Anterior cingulate cortex (tissue), 58 donors: ENCODE results near the gene CISD2.
"Not testable (repeated sequence)": the region's sequence is repeated elsewhere in the genome, so short reads cannot be mapped to it uniquely, and the experiment has no call there.

Experiments used
- DNase-seq, 58 donors: peaks; one replicate each; lab custom pipeline; 2025; lab: John Stamatoyannopoulos, UW

CISD2 gene

DNA sequence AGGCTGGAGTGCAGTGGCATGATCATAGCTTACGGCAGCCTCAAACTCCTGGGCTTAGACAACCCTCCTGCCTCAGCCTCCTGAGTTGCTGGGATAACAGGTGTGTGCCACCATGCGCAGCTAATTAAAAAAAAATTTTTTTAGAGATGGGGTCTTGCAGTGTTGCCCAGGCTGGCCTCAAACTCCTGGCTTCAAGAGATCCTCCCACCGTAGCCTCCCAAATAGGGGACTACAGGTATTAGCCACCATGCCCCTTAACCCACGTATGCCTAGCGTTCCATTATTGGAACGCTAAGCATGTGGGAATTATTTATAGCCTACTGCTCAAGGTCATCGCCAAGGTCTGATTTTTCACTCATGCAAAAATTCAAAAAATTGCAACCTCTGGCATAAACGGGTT, 21.1 kb upstream of the CISD2 start:
- no peak for DNase-seq

DNA sequence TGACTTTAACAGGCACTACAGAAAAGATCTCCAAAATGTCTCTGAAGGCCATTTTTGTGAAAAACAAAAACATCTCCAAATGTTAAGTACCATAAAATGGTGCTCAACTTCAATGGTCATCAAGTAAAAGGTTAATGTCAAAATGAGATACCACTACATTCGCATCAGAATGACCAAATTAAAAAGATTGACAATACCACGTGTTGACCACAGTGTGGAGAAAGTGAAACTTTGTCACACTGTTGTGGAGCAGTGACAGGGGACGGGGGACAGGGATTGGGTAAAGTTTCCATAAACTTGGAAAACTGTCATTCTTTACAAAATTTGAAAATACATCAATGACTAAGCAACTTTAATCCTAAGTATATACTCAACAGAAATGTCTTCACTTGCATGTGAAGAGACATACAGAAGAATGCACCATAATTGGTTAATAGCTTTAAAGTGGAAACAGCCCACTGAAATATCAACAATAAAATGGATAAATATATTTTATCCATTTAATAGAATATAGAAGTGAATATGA, 19.1 kb upstream of the CISD2 start:
- no peak for DNase-seq

DNA sequence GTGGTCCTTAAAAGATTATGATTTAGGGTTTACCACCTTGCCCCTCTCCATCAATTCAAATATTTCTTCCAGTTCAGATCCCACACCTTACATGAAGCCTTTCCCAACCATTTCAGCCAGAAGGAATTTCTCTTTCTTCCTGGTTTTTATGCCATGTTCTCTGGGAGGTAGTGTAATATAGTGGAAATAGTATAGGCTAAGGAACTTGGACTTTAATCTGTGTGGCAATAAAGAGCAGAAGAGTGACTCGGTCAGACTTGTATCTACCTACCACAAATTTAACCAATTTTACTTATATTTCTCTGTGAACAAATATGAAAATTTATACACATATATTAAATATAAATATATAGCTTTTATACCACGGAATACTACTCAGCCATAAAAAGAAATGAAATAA, 18.4 kb upstream of the CISD2 start:
- DNase-seq, result no peak

DNA sequence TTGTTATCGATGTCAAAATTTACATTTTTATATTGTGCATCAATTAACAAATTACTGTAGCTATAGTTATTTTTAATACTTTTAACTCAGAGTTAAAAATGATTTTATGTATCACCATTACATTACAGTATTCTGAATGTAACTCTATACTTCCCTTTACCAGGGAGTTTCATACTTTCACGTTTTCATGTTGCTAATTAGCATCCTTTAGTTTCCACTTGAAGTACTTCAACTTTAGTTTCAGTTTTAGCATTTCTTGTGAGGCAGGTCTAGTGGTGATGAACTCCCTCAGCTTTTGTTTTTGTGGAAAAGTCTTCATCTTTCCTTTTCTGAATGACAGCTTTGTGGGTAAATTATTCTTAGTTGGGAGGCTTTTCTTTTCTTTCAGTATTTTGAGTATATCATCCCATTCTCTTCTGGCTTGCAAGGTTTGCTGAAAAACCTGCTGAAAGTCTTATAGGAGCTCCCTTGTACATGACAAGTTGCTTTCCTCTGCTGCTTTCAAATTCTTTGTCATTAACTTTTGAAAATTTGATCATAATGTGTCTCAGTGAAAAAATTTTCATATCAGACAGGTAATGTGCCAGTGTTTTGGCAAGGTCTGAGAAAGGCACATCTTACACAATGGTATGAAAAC, 9.8 kb upstream of the CISD2 start:
- DNase-seq, result no peak

DNA sequence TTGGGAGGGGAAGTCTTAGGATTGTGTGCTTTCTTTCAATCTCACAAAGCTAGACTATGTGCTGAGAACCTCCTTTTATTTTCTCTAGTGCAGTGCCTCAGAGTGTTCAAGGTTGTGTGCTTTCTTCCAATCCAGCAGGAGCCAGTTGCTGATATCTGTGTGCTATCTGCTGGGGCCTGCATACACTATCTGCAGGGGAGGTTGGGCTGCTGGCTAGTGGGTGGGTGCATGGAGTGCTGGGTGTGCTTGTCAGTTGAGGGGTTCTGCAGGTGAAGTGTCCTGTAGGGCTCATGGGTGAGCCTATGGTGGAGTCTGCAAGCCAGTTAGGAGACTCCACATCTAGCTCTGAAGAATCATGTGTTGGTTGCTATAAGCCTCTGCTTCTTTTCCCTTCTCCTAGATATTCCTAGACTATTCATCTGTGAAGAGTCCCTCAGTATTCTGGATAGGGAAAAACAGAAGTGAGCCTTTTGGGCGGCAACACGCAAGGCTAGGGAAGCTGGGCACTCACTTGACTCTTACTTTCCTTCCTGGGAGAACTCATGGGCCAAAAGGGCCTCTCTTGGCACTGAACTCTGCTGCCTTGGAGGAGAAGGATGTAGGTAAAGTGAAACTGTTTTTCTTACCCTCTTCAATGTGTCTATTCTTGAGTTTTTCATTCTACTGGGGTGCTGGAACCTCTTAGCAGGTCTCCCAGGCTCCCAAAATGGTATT, 8.0 kb upstream of the CISD2 start:
- no peak for DNase-seq

DNA sequence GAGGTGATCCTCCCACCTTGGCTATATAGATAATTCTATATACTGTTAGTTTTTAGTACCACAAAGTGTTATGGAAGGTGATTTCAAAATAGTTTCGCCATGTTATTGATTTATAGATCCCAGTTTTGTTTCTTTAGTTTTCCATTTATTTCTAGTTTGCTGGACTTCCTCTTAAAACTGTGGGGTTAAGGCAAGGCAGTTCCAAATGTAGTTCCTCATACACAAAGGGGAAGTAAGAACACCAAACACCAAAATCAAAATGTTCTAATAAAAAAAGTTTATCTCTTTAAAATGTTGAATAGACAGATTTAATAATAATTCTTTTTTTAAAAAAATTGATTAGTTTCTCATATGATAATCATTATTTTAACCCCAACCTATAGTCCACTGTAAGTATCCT, 6.8 kb upstream of the CISD2 start:
- DNase-seq, result no peak

DNA sequence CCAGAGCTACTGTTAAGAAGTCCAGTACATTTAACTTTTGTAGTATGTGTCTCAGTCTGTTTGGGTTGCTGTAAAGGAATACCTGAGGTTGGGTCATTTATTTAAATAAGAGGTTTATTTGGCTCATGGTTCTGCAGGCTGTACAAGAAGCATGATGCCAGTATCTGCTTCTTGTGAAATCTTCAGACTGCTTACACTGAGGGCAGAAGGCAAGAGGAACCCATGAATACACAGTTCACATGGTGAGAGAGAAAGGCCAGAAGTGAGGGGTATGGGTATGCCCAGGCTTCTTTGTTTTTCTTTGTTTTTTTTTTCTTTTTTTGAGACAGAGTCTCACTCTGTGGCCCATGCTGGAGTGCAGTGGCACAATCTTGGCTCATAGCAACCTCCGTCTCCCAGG, 6.0 kb upstream of the CISD2 start:
- no peak for DNase-seq

DNA sequence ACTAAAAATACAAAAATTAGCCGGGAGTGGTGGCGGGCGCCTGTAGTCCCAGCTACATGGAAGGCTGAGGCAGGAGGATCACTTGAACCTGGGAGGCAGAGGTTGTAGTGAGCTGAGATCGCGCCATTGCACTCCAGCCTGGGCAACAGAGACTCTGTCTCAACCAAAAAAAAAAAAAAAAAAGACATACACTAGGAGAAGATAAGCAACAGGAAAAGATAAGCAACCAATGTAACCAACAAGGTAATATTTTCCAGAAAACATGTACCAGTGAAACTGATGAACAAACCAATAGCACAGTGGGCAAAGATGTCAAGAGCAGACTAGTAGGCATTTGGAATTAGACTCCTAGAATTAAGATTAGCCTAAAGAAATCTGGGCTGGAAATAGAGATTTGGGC, 3.5 kb upstream of the CISD2 start:
- not testable (repeated sequence) for DNase-seq

DNA sequence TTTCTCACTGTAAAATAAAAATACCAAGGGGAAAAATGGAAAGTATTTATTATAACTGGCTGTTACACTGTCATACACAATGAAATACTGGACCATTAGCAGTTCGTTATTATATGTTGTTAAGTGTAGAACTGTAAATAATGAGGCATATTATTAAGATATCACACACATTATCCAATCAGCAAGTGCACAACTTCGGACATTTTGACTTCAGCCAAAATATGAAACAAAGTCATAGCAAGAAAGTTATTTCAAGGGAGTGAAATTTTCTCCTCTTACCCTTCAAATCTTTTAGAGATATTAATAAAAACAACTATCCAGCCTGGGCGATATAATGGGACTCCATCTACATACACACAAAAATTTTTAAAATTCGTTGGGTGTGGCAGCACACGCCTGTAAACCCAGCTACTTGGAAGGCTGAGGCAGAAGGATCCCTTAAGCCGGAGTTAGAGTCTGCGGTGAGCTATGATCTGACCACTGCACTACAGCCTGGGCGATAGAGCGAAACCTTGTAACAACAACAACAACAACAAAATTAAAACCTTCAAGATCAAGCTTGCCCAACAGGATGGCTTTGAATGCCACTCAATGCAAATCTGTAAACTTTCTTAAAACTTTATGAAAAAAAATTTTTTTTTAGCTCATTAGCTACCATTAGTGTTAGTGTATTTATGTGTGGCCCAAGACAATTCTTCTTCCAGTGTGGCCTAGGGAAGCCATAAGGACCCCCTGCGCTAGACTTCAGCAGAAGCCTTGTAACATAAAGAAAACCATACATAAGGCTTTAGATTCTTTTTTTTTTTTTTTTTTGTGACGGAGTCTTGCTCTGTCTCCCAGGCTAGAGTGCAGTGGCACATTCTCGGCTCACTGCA, 1.3 kb upstream of the CISD2 start:
- no peak for DNase-seq

DNA sequence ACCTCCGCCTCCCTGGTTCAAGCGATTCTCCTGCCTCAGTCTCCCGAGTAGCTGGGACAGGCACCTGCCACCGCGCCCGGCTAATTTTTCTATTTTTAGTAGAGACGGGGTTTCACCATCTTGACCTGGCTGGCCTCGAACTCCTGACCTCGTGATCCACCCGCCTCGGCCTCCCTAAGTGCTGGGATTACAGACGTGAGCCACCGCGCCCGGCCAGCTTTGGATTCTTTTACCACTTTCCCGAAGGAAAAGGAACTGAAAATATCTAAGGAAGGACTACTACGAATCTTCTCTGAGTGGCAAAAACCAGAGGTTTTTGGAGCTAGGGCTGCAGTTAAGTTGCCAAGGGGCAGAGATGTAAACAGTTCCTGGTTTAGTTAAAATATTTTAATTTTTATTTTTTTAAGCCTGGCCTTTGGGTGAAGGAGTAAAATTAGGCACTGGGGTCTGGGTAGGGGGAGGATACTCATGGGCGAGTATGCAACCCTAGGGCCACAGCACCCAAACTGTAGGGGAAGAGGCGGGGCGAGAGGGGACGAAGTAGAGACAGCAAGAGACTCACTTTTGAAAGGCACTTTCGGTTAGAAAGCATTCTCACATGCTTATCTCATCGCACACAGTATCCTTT, 525 bp upstream of the CISD2 start:
- DNase-seq, result peak in 4 of 58 donors; percentile 3 to 50 (median 12)

DNA sequence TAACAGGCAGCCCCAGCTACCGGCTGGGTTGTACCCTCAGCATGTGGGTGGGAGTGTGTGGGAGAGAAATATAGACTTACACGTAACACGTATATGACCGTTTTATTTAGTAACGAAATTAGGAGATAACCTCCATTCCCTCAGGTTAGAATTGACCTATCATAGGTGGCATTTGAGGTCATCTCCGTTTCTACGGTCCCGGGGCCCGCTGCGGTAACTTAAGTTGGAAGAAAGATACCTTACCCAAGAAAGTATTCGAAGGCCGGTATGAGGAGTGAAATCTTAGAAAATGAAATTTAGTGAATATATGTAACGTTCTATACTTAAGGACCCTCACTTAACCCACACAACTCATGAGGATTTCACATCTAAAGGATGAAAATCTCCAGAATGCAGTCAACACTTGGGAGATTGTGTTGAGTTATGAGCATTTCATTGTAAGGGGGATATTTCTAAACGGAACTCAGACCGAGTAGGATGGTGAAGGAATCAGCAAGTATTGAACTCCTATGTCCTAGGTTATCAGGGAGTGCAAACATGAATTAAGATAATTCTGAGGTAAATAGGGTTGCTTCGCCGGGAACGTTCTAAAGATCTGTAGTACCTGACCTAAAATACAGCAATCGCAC, 891 bp downstream of the CISD2 start:
- DNase-seq, result peak in 4 of 58 donors; percentile 13 to 46 (median 16)

DNA sequence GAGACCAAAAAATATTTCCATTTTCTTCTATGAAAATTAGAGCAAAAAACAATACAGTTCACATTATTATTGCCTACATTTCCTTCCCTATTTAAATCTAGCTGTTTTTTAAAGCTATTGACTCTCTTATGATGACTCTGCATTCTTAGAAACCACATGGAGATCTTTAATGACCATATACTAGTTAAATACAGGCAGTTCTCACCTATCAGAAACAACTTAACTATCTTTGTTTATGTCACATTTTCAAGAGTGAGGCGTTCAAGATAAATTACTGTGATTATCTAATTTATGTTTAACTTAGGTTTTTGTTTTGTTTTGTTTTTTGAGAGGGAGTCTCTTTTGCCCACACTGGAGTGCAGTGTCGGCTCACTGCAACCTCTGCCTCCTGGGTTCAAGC, 3.0 kb downstream of the CISD2 start:
- DNase-seq, result no peak

DNA sequence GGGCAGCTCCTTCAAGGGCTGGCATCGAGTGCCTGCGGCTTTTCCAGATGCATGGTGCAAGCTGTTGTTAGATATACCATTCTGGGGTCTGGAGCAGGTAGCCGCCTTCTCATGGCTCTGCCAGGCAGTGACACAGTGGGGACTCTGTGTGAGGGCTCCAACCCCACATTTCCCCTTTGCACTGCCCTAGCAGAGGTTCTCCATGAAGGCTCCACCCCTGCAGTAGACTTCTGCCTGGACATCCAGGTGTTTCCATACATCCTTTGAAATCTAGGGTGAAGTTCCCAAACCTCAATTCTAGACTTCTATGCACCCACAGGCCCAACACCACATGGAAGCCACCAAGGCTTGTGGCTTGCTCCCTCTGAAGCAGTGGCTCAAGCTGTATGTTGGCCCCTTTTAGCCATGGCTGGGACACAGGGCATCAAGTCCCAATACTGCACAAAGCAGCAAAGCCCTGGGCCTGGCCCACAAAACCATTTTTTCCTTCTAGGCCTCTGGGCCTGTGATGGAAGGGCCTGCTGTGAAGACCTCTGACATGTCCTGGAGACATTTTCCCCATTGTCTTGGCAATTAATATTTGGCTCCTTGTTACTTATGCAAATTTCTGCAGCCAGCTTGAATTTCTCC, 8.8 kb downstream of the CISD2 start:
- not testable (repeated sequence) for DNase-seq

DNA sequence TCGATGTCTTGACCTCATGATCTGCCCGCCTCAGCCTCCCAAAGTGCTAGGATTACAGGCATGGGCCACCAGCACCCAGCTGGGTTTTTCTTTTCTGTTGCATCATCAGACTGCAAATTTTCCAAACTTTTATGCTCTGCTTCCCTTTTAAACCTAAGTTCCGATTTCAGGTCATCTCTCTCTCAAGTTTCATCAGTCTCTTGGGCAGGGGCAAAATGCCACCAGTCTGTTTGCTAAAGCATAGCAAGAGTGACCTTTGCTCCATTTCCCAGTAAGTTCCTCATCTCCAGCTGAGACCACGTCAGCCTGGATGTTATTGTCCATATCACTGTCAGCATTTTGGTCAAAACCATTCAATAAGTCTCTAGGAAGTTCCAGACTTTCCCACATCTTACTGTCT, 9.6 kb downstream of the CISD2 start:
- DNase-seq, result peak in 2 of 58 donors; percentile 4

DNA sequence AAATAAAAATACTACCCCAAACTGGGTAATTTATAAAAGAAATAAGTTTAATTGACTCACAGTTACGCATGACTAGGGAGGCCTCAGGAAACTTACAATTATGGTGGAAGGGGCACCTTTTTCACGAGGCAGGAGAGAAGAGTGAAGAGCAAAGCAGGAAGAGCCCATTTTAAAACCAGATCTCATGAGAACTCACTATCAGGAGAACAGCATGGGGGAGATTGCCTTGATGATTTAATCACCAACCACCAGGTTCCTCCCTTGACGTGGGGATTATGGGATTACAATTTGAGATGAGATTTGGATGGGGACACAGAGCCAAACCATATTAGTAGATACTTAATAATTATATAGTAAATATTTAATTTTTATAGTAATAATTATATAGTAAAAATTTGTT, 10.1 kb downstream of the CISD2 start:
- no peak for DNase-seq

DNA sequence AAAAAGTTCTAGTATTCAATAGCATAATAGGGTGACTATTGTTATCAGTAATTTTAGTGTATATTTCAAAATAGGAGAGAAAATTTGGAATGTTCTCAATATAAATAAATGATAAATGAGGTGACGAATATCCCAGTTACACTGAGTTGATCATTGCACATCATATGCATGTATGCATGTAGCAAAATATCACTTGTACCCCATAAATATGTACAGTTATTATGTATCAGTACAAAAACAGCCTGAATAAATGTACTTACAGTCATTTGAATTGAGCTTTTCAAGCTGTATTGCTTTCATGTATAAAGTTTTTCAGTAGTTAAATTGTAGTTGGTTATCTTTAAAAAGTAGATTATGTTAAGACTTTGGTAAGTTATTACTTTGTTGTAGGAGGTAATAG, 12.6 kb downstream of the CISD2 start:
- DNase-seq, result no peak

DNA sequence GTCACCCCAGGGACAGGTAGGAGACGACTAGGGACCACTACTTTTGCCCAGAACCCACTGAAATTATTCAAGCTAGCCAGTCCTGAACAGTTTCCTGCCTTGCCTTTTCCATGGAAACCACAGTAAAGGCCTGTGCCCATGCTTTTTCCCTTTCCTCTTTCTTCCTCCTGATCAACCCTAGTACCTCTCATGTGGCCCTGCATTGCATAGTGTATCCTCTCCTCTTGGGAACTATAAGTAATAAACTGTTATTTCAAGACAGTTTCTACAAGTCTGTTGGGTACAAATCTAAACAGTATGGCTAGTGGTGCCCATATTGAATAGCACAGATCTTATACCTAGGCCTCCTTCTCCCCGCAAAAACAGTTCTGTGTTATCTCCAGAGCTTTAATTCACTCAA, 14.5 kb downstream of the CISD2 start:
- DNase-seq, result no peak

DNA sequence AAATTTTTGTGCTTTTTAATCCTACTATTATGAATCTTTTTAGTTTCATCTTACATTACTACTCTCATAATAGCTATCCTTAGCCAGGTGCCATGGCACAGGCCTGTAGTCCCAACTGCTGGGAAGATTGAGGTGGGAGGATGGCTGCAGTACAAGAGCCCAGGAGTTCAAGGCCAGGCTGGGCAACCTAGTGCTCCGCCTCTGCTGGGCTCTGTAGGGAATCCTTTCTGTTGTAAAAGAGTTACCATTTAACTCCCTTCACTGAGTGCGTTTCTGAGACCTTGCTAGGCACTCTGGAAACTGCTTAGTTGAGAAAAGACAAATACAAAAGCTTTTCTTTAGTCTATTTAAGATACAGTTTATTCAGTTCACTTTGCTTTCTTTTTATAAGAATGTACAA, 19.8 kb downstream of the CISD2 start:
- not testable (repeated sequence) for DNase-seq

DNA sequence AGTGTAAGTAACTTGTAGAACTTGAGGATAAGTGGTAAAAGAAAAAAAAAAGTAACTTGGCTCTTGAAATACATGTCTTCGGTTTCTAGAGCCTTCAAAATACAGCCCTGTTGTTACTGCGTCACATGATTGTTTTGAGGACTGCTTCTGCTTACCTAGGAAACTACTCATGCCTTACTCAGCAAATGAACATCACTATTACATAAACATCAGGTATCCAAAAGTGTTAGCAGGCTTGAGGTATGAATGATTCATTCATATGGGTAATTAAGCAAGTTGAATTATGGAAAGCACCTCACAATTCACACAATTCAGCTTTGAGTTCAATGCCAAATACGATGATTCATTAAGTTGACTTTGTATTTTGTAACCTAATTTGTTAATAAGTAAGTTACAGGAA, 21.1 kb downstream of the CISD2 start:
- DNase-seq, result not testable (repeated sequence)

DNA sequence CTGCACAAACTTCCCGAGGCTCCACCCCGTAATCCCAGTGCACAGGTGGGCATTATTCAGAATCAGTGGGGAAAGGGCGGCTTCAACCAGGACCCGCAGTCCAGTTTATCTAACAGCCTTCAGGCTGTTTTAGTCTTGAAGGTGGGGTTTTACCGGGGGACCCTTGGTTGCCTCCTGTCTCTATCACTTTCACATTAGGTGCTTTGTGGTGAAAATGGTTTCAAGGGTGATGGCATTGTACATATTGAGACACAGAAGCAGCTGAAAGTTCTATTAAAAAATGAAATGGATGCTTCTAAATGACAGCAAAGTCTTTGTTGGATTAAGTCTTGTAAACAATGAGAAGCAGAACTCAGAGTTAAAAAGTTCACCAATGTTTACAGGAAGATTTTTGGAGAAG, 27.8 kb downstream of the CISD2 start:
- not testable (repeated sequence) for DNase-seq
